ENCODE data around the gene PYHIN1.
A peak's percentile ranks its signal among the peaks of the same experiment; 100 is the strongest.
"Not testable (repeated sequence)": the region's sequence is repeated elsewhere in the genome, so short reads cannot be mapped to it uniquely, and the experiment has no call there.

PYHIN1 gene

GRCh38 chr1:158983235-158983634 lies 51.9 kb downstream of the PYHIN1 start:
- DNase-seq (ENCODE audit: low spot score) = no peak

GRCh38 chr1:158984386-158984785 lies 53.0 kb downstream of the PYHIN1 start:
- DNase-seq (ENCODE audit: low spot score) = no peak

- no peak for DNase-seq (ENCODE audit: low spot score)
These were observed 58.1 kb downstream of the PYHIN1 start for GRCh38 chr1:158989424-158989823.

GRCh38 chr1:158992787-158993312 lies 61.5 kb downstream of the PYHIN1 start:
- DNase-seq (ENCODE audit: low spot score) = no peak

DNA sequence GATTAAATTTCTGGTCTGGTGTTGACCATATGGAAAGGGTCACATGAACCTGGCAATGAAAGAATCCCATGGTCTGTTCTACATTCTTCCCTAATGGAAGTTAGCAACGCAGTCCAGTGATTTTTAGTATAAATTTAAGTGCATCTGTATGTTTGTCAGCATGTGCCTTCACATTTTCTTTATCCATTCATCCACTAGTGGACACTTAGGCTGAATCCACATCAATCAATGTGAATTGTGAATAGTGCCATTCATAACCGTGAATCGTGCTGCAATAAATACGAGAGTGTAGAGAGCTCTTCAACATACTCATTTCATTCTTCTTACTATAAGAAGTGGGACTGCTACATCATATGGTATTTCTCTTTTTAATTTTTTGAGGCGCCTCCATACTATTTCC lies 65.6 kb downstream of the PYHIN1 start:
- no peak for DNase-seq (ENCODE audit: low spot score)

DNA sequence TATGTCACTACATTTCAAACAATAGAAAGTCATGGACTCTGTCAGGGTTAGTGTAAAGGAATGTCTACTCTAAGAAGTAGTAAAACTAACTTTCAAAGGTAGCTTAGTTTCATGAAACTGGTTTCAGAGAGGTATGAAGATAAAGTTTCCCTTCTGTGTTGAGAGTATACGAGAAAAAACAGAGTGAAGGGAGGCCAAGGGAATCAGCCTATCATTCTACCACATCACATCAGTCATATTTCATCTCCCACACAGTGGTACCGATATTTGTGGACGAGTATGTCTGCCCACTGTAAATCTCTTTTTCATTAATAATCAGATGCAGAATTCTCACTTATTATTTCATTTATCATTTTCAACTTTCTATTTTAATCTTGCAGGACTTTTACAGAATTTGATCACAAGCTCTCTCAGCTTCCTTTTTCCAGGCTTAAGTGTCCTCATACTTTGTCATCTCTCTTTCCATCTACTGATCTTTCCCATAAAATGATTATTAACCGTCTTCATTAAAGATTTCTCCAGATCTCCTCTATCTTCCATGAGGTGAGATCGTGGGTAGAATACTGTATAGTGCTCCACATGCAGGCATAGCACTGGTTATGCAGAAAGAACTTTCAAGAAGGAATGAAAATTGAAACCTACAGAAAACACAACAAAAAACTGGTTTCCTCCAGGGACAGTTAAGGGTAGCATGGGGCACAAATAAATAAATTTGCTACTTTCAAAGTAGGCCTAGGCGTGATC lies 66.9 kb downstream of the PYHIN1 start:
- no peak for DNase-seq (ENCODE audit: low spot score)

DNA sequence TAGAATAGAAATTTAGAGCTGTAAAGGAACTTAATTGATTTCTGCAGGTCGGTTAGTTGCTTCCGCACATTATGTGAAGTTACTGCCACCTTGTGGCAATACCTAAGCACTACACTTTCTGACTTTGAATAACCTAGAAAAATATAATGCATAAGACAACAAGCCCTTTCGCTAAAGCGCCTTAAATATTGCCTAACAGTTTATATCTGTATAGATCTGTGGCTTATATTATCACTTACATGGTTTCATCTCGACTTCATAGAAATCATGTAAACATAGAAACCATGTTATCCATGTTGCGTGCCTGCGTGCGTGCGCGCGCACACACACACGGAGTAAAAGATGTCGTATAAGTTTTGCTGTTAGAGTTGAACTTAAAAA lies 67.4 kb downstream of the PYHIN1 start:
- no peak for DNase-seq (ENCODE audit: low spot score)

- DNase-seq (ENCODE audit: low spot score) = peak; percentile 21
These were observed 68.1 kb downstream of the PYHIN1 start for GRCh38 chr1:158999316-159000069.

DNA sequence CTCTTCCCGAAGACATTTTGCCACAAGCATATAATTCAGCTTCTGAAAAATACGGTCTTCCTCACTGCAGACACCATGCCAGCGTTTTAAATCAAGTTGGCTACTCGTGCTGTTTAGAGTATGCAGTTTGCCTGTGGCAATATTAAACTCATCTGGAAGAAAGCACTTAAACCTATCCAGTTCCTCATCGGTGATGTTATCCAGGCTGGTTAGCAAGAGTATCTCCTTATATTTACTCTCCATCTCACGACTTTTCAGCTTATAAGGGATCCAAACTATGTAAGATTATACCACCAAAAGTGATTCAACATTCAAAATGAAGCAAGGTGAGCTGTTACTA lies 68.7 kb downstream of the PYHIN1 start:
- no peak for DNase-seq (ENCODE audit: low spot score)

- DNase-seq (ENCODE audit: low spot score) = peak; percentile 75
These were observed 69.3 kb downstream of the PYHIN1 start for GRCh38 chr1:159000625-159001024.

GRCh38 chr1:159005161-159005560 lies 73.8 kb downstream of the PYHIN1 start:
- DNase-seq (ENCODE audit: low spot score) = no peak

DNA sequence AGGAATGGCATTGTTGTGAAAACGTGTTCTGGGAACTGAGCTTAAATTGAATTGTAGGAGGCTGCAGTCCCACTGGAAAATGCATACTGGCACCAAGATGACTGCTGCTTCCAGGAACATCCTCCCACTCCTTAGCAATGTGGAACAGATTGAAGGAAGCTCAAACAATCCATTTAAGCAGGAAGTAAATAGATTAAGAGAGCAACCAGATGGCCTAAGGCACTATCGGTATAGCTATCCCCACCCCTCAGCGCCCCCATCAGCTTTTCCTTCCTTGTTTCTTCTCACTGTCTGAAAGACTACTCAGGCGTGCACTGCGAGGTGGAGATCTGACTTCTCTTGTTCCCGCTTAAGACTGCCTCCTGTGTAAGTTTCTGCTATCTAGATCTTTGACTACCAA lies 74.3 kb downstream of the PYHIN1 start:
- no peak for DNase-seq (ENCODE audit: low spot score)

GRCh38 chr1:159006210-159006807 lies 75.0 kb downstream of the PYHIN1 start:
- not testable (repeated sequence) for DNase-seq (ENCODE audit: low spot score)

DNA sequence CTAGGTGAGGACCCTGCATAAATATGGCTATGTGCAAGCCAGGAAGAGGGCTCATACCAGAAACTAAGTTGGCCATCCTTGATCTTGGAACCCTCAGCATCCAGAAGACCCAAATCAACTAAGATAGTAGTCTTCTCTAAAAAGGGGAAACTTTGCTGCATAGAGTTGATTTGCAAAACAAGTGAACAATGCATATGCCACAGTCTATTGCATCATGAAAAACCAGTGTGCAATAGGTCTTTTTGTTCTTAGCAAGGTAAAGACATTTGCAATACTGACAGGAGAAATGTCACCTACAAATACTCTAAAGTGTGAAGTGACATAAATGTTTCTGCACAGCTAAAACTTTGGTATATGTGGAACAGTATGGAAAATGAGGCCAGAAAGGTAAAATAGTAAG lies 76.4 kb downstream of the PYHIN1 start:
- no peak for DNase-seq (ENCODE audit: low spot score)

DNA sequence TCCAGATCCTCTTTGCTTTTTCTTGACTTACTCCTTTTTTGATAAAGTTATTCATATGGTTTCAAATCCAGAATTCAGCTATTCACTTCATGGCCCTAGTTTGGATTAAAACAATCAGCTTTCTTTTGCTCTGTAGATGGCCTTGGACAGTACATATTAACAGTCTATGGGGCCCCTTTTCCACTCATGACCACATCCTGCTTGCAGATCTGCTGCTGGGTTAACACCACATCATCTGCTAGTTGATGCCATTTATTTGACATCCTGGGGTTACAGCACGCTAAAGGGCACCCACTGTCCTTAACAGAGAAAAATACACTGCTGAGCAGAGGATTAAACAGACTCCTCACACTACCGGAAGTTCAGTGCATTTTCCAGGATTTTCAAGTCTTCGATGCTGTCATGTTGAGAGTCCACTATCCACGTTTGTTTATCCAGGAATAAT lies 77.4 kb downstream of the PYHIN1 start:
- DNase-seq (ENCODE audit: low spot score) = no peak

GRCh38 chr1:159009287-159009686 lies 77.9 kb downstream of the PYHIN1 start:
- no peak for DNase-seq (ENCODE audit: low spot score)

GRCh38 chr1:159009704-159010361 lies 78.5 kb downstream of the PYHIN1 start, which contains the start of gene IFI16:
IFI16 (plus strand) TSS chr1:159009907; CDS start chr1:159014681, 4,774 bp downstream.
- DNase-seq (ENCODE audit: low spot score) = peak; percentile 81

- DNase-seq (ENCODE audit: low spot score) = no peak
These were observed 79.0 kb downstream of the PYHIN1 start for GRCh38 chr1:159010391-159010790.

GRCh38 chr1:159011001-159011400 lies 79.6 kb downstream of the PYHIN1 start:
- not testable (repeated sequence) for DNase-seq (ENCODE audit: low spot score)

DNA sequence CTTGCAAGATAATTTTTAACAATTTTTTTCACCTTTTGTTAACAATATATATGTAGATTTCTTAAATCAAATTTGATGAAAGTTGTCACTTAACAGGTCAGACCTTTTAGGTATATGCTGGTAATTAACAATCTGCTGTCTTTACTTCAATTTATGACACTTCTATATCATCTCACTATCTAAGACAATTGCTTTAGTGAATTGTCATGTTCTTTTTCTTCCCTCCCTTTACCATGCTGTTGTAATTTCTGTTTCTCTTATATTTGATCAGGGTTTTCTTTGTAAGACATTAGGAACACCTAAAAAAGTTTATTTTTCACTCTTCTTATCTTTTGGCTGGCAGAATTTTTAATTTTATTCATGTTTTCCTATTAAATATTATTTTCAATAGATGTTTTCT lies 80.4 kb downstream of the PYHIN1 start:
- no peak for DNase-seq (ENCODE audit: low spot score)

- no peak for DNase-seq (ENCODE audit: low spot score)
These were observed 81.1 kb downstream of the PYHIN1 start for GRCh38 chr1:159012495-159012894.

DNA sequence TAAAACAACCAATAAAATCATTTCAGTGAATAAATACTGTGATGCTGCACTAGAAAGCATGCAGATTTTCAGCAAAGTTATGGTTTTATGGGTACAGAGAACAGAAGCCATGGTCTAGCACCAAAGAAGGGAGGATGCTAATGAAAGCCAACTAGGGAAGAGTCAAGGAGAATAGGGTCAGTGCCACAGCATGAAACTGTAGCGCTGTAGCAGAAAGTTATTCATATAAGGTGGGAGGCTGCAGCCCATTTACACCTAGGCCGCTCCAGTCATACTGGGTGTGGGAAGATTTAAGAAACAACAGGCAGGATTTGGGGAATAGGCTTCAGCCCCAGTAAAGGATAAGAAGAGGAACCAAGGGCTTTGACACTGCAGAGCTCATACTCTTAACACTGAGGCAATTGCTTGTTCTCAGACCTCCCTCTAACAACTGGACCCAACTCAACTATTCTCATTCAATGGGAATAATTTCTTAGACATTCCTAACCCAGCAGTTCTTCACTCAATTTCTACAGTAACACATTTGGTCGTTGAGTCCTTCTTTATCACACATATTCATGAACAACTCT lies 82.7 kb downstream of the PYHIN1 start:
- no peak for DNase-seq (ENCODE audit: low spot score)
